GM19467 (cell line): ENCODE data around the gene NLRP12.
"Not testable (repeated sequence)": the region's sequence is repeated elsewhere in the genome, so short reads cannot be mapped to it uniquely, and the experiment has no call there.

Experiments used
- ATAC-seq: cut with Tn5 transposase; IDR thresholded peaks from one replicate; pipeline ENCODE4 v1.9.1; 2021; ENCODE audit warnings: mild to moderate bottlenecking, moderate library complexity; ENCODE audit not compliant: unreplicated experiment

NLRP12 gene, protein sequence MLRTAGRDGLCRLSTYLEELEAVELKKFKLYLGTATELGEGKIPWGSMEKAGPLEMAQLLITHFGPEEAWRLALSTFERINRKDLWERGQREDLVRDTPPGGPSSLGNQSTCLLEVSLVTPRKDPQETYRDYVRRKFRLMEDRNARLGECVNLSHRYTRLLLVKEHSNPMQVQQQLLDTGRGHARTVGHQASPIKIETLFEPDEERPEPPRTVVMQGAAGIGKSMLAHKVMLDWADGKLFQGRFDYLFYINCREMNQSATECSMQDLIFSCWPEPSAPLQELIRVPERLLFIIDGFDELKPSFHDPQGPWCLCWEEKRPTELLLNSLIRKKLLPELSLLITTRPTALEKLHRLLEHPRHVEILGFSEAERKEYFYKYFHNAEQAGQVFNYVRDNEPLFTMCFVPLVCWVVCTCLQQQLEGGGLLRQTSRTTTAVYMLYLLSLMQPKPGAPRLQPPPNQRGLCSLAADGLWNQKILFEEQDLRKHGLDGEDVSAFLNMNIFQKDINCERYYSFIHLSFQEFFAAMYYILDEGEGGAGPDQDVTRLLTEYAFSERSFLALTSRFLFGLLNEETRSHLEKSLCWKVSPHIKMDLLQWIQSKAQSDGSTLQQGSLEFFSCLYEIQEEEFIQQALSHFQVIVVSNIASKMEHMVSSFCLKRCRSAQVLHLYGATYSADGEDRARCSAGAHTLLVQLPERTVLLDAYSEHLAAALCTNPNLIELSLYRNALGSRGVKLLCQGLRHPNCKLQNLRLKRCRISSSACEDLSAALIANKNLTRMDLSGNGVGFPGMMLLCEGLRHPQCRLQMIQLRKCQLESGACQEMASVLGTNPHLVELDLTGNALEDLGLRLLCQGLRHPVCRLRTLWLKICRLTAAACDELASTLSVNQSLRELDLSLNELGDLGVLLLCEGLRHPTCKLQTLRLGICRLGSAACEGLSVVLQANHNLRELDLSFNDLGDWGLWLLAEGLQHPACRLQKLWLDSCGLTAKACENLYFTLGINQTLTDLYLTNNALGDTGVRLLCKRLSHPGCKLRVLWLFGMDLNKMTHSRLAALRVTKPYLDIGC

DNA sequence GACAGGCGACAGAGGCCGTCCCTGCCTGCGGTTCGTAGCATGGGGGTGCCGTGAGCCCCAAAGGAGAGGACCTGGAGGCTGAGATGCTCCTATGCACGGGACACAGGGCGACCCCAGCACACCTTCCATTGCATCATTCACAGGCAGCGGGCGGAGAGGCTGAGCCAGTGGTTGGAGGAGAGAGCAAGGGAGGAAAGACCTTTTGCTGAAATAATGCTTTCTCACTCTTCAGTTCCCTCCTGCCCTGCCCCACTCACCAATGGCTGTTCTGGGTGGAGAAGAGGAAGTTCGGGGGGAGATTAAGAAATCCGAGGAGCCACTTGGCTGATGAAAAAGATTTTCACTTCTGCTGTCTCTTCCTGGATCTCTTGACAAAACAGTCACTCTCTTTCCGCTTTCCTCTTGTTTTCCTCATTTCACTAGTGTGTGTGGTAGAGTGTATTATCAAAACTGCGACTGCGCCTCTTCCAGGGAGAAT, at the start of gene NLRP12:
Gene NLRP12 (minus strand): TSS at position 181 of the 478 bp plus-strand sequence. CDS start 140 bp downstream, at position 41.
- ATAC-seq = no peak

GRCh38 chr19:53872762-53873161, 48.6 kb upstream of the NLRP12 start:
- ATAC-seq = no peak

GRCh38 chr19:53871454-53871853, 47.3 kb upstream of the NLRP12 start:
- ATAC-seq = no peak

GRCh38 chr19:53870485-53870844, 46.4 kb upstream of the NLRP12 start:
- no peak for ATAC-seq

DNA sequence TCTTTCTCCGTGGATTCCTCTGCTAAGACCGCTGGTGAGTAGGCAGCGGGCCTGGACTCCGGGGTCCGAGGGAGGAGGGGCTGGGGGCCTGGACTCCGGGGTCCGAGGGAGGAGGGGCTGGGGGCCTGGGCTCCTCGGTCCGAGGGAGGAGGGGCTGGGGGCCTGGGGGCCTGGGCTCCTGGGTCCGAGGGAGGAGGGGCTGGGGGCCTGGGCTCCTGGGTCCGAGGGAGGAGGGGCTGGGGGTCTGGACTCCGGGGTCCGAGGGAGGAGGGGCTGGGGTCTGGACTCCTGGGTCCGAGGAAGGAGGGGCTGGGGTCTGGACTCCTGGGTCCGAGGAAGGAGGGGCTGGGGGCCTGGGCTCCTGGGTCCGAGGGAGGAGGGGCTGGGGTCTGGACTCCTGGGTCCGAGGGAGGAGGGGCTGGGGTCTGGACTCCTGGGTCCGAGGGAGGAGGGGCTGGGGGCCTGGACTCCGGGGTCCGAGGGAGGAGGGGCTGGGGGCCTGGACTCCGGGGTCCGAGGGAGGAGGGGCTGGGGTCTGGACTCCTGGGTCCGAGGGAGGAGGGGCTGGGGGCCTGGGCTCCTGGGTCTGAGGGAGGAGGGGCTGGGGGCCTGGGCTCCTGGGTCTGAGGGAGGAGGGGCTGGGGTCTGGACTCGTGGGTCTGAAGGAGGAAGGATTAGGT, 45.8 kb upstream of the NLRP12 start:
- ATAC-seq = not testable (repeated sequence)

DNA sequence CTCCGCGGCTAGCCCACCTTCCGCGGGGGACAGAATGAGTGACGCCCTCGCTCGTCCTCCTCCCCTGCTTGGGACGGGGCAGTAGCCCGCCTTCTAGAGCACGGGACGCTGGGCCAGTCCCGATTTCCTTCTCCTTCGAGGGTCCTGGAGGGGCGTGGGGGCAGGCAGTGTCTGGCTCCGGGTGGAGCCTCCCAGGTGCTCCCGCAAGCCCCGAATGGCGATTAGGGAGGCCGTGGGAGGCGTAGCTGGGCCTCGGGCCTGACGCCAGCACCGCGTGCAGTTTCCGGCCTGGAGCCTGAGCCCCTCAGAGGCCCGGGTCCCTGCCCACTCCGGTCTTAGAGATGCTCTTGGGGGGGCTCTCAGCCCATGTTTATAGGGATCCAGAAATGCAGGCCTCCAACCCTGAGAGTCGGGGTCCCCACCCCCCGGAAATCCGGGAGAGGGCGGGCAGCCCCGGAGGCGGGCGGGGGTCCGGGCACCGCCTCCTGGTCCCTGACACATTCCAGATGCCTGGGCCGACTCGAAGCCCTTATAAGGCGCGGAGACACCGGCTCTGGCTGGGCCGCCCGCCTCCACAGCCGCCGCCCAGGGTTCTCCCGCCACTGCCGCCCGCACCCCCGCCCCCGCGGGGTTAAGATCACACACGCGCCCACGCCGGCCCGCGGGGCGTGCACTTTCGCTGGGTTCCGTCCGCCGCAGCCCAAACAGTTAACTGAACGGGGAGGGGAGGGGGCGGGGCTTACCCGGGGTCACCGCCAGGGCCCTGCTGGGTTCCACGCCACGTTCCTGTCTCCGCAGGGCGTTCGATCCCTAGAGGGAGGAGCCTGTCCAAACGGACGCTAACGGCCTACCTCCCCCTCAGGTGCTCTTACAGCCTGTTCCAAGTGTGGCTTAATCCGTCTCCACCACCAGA, 45.0 kb upstream of the NLRP12 start:
- ATAC-seq = peak; percentile 40

DNA sequence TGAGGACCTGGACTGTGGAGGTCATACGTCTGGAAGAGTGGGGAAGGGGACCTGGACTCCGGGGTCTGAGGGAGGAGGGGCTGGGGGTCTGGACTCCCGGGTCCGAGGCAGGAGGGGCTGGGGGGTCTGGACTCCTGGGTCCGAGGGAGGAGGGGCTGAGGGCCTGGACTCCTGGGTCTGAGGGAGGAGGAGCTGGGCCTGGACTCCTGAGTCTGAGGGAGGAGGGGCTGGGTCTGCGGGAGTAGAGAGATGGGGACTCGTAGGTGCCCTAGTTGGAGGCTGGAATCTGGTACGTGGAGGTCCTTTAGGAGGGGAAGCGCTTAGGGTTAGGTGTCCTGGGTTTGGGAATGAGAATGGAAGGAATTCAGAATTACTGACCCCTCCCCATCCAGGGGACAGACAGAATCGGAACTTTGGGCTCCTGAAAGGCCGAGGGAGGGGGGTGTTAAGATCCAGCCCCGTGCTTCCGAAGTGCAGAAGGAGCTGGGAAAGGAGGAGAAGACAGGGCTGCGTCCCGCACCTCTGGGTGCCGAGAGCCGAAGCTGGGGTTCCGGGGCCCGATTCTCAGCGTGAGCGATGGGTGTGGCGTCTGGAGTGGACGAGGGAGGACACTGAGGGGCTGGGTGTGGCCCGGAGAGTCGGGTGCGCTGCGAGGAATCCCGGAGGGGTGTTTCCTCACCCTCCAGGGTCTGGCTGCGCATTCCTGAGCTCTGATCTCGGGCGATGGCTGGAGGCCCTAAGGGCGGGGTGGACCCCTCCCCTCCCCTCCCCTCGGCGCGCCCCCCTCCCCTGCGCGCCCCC, 44.2 kb upstream of the NLRP12 start:
- ATAC-seq = no peak

GRCh38 chr19:53867225-53868090, 43.3 kb upstream of the NLRP12 start, which contains the start of gene MYADM:
Gene MYADM, plus strand, starts transcription at chr19:53867883. Its CDS starts 5,647 bp downstream, at chr19:53873530.
- ATAC-seq = peak; percentile 65

DNA sequence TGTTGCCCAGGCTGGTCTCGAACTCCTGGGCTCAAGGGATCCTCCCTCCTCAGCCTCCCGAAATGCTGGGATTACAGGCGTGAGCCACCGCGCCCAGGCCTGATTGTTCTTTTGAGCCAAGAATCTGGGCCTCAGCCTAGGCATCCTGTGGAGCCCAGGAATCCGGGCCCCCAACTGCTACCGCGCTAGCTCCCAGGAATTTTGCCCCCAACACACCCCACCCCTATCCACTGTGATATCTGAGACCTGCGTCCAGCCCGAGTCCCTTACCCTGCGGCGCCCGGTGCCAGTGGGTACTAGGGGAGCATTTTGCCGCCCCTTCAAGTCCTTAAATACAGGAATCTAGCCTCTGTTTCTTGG, 42.7 kb upstream of the NLRP12 start:
- no peak for ATAC-seq

DNA sequence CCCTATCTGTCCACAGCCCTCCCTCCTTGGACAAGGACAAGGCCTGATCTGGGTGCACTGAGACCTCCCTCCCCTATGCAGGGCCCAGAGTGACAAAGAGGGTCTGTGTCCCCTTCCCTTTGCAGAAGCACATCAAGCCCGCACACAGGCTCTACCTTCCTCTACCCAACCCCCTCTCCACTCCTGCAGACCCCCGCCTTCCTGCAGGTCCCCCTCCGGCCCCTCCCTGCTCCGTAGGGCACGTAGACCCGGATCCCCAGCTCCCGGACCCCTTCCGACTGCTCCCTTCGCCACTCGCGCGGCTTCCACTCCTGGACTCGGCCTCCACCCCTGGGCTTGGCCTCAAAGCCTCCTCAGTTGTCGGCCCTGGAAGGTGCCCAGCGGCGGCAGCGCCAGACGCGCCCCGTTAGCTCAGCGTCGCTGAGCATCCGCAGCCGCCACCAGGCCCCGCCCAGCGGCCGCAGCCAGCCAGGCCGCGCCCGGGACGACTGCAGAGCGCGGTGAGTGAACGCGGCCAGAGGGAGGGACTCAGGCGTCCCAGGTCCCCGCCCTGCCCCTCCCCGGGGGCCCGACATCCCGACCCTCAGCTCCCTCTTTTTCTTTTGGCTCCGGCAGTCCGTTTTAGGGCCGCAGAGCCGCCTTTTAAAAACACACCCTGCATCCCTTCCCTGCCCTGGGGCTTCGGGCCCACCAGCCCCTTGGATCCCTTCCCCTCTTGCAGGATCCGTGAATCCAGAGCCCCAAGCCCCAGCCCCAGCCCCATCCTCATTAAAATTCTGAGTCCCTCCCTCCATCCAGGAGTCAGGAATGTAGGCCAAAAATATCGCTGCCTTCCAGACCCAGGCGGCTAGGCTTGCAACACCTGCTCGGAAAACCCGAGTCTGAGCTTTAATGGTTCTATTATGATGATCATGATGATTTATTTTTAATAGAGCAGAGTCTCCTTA, 42.1 kb upstream of the NLRP12 start:
- no peak for ATAC-seq

- no peak for ATAC-seq
Observed at GRCh38 chr19:53865523-53865917, 41.4 kb upstream of the NLRP12 start.

- ATAC-seq = no peak
Observed at GRCh38 chr19:53864308-53864836, 40.3 kb upstream of the NLRP12 start.

DNA sequence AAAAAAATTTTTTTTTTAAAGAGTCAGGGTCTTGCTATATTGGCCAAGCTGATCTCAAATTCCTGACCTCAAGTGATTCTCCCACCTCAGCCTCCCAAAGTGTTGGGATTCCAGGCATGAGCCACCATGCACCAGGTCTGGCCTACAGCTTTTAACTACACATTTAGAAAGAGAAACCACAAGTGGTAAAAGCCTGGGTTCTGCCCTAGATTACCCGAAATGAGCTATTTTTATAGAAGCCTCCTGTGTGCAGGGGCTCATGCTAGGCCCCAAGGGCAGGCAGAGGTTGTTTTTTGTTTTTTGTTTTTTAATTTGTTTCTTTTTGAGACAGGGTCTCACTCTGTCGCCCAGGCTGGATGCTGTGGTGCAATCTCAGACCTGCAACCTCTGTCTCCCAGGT, 29.6 kb upstream of the NLRP12 start:
- no peak for ATAC-seq

DNA sequence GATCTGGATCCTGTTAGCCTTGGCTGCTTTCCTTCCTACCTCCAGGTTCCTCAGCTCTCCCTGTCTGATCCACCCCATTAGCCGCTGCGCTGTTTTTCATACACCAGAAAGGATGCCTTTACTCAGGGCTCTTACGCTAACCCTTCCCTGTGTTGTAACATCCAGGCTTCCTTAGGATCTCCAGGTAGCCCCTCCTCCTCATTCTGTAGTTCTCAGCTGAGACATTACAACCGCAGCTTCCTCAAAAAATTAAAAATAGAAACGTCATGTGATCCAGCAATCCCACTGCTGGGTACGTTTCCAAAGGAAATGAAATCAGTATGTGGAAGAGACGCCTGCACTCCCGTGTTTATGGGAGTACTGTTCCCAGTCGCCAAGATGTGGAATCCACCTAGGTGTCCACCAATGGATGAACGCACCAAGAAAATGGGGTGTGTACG, 25.1 kb upstream of the NLRP12 start:
- no peak for ATAC-seq

GRCh38 chr19:53847555-53847954, 23.4 kb upstream of the NLRP12 start:
- ATAC-seq = no peak

DNA sequence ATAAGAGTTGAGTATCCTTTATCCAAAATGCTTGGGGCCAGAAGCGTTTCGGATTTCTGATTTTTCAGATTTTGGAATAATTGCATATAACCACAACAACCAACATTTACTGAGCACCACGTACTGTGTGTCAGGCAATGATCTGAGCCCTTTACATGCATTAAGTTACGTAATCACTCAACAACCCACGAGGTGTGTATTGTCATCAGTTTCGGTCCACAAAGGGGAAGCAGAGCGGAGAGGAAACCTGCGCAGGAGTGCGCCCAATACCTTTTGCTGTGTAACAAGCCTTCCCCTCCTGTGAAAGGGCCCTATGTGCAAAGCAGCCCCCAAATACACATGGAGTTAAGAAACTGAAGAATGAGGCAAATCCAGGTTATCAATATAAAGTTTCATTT, 20.7 kb upstream of the NLRP12 start:
- no peak for ATAC-seq

DNA sequence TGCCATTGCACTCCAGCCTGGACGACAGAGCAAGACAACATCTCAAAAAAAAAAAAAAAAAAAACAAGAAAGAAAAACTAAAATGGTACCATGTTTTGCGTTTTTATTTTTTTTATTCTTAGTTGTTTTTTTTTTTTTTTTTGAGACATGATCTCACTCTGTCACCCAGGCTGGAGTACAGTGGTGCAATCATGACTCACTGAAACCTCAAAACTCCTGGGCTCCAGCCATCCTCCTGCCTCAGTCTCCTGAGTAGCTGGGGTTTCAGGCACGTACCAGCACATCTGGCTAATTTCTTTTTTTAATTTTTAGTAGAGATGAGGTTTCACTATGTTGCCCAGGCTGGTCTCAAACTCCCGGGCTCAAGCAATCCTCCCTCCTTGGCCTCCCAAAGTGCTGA, 16.8 kb upstream of the NLRP12 start:
- ATAC-seq = not testable (repeated sequence)
